ENCODE results near the gene FAF1.

DNA sequence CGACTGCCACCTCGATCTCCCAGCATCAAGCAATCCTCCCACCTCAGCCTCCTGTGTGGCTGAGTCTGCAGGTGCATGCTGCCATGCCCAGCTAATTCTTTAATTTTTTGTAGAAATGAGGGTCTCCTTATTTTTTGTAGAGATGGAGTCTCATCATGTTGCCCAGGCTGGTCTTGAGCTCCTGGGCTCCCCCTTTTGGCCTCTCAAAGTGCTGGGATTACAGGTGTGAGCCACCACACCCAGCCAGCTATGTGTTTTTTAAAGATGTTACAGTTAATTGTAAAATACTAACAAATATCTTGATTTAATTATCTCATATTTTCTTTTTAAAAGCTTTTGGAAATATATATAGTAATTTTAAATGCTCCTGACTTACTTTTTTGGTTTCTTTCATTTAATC is 355.5 kb downstream of the FAF1 start:
- TF ChIP-seq, protein P1, sequence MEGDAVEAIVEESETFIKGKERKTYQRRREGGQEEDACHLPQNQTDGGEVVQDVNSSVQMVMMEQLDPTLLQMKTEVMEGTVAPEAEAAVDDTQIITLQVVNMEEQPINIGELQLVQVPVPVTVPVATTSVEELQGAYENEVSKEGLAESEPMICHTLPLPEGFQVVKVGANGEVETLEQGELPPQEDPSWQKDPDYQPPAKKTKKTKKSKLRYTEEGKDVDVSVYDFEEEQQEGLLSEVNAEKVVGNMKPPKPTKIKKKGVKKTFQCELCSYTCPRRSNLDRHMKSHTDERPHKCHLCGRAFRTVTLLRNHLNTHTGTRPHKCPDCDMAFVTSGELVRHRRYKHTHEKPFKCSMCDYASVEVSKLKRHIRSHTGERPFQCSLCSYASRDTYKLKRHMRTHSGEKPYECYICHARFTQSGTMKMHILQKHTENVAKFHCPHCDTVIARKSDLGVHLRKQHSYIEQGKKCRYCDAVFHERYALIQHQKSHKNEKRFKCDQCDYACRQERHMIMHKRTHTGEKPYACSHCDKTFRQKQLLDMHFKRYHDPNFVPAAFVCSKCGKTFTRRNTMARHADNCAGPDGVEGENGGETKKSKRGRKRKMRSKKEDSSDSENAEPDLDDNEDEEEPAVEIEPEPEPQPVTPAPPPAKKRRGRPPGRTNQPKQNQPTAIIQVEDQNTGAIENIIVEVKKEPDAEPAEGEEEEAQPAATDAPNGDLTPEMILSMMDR (conservative IDR thresholded peaks at IDR 0.05; ENCODE audit: low read length) = no peak
- TF ChIP-seq EZH2phosphoT487 (IDR thresholded peaks at IDR 0.05; ENCODE audit: borderline replicate concordance, low read depth, low read length) = no peak

Measured in OCI-LY7 (cell line).